Activated CD8-positive, alpha-beta memory T cell treated with anti-CD3 and anti-CD28 coated beads, Interleukin-2, amount 10 ng/mL, durations not matched to agents 7 days and 5 days (primary cell): ENCODE results near the gene PPP1R27. TPM values are rescaled to one million over a fixed set of nuclear protein-coding genes. Genes with fewer than 3 reads are reported as not detected.
A peak's percentile ranks its signal among the peaks of the same experiment; 100 is the strongest.
"Not testable (repeated sequence)": the region's sequence is repeated elsewhere in the genome, so short reads cannot be mapped to it uniquely, and the experiment has no call there.

Experiments used
- ATAC-seq: fragments of 150-1000 bp; cut with Tn5 transposase; one replicate; pipeline ENCODE4 v1.10.0; 2021; ENCODE audit warnings: moderate library complexity
- CTCF ChIA-PET: fragments of 350-600 bp; sonication (Branson Sonifier 250); formaldehyde crosslinking; loops from one replicate; lab custom pipeline; 2021; ENCODE audit warnings: antibody characterized with exemption; lab: Charles Lee
- DNase-seq: peaks from one replicate; pipeline ENCODE4 v3.0.0-alpha.2; 2020
- H3K27ac Mint-ChIP-seq: one replicate; pipeline ENCODE4 v1.8.0; 2021; ENCODE audit warnings: mild to moderate bottlenecking, mixed read lengths
- H3K27me3 Mint-ChIP-seq: one replicate; pipeline ENCODE4 v1.8.0; 2021; ENCODE audit warnings: mixed read lengths
- H3K36me3 Mint-ChIP-seq: one replicate; pipeline ENCODE4 v1.8.0; 2021; ENCODE audit warnings: mild to moderate bottlenecking, mixed read lengths
- H3K4me1 Mint-ChIP-seq: one replicate; pipeline ENCODE4 v1.8.0; 2021; ENCODE audit warnings: mixed read lengths
- H3K4me3 Mint-ChIP-seq: one replicate; pipeline ENCODE4 v1.8.0; 2021; ENCODE audit warnings: mild to moderate bottlenecking, moderate library complexity, mixed read lengths
- H3K9me3 Mint-ChIP-seq: one replicate; pipeline ENCODE4 v1.8.0; 2022; ENCODE audit warnings: low read depth, mixed read lengths
- total RNA-seq, 2 experiments: library from RNA; stranded (reverse); gene quantifications; one replicate each; pipeline ENCODE4 v1.2.3, GENCODE V29; 2021

PPP1R27 gene
- total RNA-seq, 2 experiments from 2014 or later: not detected

DNA sequence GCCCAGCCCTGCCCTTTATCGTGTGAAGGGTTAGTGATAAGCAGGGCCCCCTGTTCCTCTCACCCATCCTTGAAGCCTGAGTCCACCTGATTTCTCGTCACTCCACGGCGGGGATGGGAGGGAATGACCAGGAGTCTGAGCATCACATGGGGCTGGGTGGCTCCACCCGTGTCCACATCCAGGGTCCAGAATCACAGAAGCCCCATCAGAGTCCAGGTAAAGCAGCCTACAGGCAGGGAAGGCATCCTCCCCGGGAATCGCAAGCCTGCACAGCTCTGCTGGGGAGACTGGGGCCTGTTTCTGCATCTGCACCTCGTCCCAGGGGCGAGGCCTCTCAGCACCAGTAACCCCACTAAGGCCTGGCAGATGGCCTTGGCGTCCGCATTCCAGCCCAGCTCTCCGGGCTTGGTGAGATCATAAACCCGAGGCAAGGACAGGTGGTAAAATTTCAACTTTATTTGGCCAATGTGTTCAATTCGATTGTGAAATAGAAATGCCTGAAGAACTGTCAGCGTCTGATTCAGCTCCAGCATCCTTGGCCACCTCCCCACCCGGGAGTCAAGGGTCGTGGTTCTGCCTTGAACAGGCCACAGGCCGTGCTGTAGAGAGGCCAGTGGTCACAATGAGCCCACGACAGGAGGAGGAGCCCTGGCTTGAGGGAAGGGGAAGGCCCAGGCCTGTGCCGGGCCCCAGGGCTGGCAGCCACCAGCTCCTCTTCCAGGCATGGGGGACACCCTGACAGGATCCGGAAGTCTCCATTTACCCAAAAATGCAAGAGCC is 8.1 kb upstream of the PPP1R27 start:
- no peak for ATAC-seq
- H3K27ac Mint-ChIP-seq: no peak overlapping the region
- CTCF ChIA-PET: interaction anchor here (2.0 kb wide), 1 partner anchor 9 kb away, joined by 5 read pairs; the partner anchor contains the start of gene MCRIP1

DNA sequence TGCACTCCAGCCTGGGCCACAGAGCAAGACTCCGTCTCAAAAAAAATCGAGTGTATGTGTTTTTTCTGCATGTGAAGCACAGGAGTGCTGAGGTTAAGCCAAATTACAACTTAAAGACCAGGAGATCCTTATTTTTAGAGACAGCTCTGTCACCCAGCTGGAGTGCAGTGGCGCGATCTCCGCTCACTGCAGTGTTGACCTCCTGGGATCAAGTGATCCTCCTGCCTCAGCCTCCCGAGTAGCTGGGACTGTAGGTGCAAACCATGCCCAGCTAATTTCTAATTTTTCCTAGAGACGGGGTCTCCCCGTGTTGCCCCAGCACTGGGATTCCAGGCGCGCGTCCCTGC is 7.5 kb upstream of the PPP1R27 start:
- no peak overlapping the region for H3K27ac Mint-ChIP-seq
- CTCF ChIA-PET: no interaction called here
- no peak for ATAC-seq

More for the DNA sequence above, 8.1 kb upstream of the PPP1R27 start:
- H3K9me3 Mint-ChIP-seq: no peaks in the 10 kb centered on the region
- peaks cover 22% of the 10 kb centered on the region for H3K36me3 Mint-ChIP-seq
- DNase-seq: no peak
- no peak overlapping the region for H3K4me3 Mint-ChIP-seq
- H3K4me1 Mint-ChIP-seq: no peaks in the 10 kb centered on the region
- no peaks in the 10 kb centered on the region for H3K27me3 Mint-ChIP-seq

DNA sequence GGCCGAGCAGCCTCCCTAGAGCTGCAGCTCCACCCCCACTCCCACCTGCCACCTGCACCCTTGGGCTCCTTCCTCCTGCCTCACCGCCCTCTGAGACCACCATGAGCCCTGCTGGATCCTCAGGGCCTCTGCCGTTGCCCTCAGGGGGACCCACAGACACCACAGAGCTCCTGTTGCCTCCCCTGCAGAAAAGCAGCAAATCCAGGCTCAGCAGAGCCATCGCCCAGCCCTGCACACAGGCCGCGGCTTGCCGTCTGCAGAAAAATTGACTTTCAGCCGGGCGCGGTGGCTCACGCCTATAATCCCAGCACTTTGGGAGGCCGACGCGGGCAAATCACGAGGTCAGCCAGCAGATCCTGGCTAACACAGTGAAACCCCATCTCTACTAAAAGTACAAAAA is 7.0 kb upstream of the PPP1R27 start:
- DNase-seq: no peak
- peaks cover 17% of the 10 kb centered on the region for H3K36me3 Mint-ChIP-seq
- CTCF ChIA-PET: no interaction called here
- no peak overlapping the region for H3K27ac Mint-ChIP-seq
- no peaks in the 10 kb centered on the region for H3K27me3 Mint-ChIP-seq
- no peaks in the 10 kb centered on the region for H3K4me1 Mint-ChIP-seq
- no peak for ATAC-seq
- no peaks in the 10 kb centered on the region for H3K9me3 Mint-ChIP-seq
- no peak overlapping the region for H3K4me3 Mint-ChIP-seq

More for the DNA sequence above, 7.5 kb upstream of the PPP1R27 start:
- H3K4me1 Mint-ChIP-seq: no peaks in the 10 kb centered on the region
- no peak for DNase-seq
- H3K4me3 Mint-ChIP-seq: no peak overlapping the region
- H3K27me3 Mint-ChIP-seq: no peaks in the 10 kb centered on the region
- H3K9me3 Mint-ChIP-seq: no peaks in the 10 kb centered on the region
- H3K36me3 Mint-ChIP-seq: peaks cover 21% of the 10 kb centered on the region

DNA sequence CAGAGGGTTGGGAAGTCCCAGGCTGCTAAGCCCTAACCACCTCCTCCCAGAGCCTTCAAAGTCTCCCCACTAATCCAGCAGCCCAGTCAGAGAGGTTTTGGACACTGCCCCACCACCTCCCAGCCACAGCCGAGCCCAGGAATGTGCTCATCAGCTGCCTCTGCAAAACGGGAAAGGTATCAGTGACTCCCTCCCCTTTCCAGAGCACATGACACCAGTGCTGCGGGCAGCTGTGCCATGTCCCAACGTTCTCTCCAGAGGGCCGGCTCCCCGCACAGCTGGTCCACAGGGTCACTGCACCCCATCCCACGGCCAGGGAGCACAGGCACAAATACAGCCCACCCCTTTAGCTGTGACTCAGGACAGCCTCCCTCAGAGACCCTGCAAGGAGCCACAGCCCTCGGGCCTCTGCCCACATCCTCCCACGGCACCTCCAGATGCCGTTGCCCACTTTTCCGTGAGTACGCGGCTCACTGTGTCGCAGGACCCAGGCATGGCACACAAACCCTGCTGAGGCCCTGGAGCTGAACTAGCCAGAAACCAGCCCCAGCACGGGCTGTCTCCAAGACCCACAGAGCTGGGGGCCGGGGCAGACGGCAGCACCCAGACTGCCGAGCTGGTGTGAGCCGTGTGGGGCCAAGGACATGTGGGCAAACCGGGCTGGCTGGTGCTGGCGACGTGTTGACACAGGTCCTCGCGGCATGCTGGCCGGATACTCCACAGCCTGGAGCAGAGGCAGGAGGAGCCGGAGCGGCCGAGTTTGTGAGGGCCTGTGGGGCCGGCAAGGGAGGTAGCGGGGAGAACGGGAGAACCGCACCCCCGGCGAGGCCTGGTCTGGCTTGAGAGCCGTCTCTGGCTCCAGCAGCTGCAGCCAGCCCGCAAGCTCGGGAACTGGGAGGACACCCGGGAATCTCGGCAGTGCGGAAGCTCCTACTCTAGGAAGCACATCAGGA is 6.3 kb upstream of the PPP1R27 start:
- CTCF ChIA-PET: no interaction called here
- Mint-ChIP-seq H3K27ac (no peak overlapping the region), H3K9me3 (no peaks in the 10 kb centered on the region), H3K4me3 (no peak overlapping the region), H3K4me1 (no peaks in the 10 kb centered on the region), H3K36me3 (peaks cover 12% of the 10 kb centered on the region), H3K27me3 (no peaks in the 10 kb centered on the region)
- ATAC-seq (no peak), DNase-seq (no peak)

DNA sequence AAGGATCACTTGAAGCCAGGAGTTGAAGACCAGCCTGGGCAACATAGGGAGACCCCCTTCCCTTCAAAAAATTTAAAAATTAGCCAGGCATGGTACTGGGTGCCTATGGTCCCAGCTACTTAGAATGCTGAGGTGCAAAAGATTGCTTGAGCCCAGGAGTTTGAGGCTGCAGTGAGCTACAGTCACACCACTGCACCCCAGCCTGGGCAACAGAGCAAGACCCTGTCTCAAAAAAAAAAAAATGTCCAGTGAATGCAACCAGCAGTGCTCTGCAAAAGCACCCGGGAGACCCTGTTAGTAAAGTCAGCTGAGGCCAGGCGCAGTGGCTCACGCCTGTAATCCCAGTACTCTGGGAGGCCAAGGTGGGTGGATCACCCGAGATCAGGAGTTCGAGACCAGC is 5.2 kb upstream of the PPP1R27 start:
- not testable (repeated sequence) for H3K27me3 Mint-ChIP-seq, H3K4me3 Mint-ChIP-seq, ATAC-seq, H3K4me1 Mint-ChIP-seq, DNase-seq, H3K9me3 Mint-ChIP-seq, H3K36me3 Mint-ChIP-seq, H3K27ac Mint-ChIP-seq
- CTCF ChIA-PET: interaction anchor here (0.6 kb wide), 1 partner anchor 31 kb away, joined by 3 read pairs; no protein-coding TSS in a partner anchor

DNA sequence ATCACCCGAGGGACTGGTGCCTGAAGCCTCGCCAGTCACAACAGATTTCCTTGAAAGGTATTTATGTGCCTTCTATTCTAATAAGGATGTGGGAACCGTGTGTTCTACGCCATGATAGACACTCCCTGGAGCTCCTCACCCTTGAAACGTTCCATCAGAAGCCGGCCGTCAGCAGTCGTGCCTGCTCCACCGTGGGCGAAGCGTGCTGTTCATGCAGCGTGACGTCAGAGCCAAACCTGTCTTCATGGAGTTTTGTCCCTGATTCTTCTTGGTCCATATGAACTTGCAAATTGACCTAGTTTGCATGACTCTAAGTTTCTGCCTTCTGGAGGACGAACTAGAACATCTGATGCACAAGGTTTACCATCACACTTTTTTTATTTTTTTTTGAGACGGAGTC is 4.5 kb upstream of the PPP1R27 start:
- no peaks in the 10 kb centered on the region for H3K27me3 Mint-ChIP-seq
- DNase-seq (no peak), ATAC-seq (no peak)
- H3K4me1 Mint-ChIP-seq: no peaks in the 10 kb centered on the region
- H3K36me3 Mint-ChIP-seq: peaks cover 4% of the 10 kb centered on the region
- H3K4me3 Mint-ChIP-seq: no peak overlapping the region
- no peaks in the 10 kb centered on the region for H3K9me3 Mint-ChIP-seq
- CTCF ChIA-PET: no interaction called here
- no peak overlapping the region for H3K27ac Mint-ChIP-seq

DNA sequence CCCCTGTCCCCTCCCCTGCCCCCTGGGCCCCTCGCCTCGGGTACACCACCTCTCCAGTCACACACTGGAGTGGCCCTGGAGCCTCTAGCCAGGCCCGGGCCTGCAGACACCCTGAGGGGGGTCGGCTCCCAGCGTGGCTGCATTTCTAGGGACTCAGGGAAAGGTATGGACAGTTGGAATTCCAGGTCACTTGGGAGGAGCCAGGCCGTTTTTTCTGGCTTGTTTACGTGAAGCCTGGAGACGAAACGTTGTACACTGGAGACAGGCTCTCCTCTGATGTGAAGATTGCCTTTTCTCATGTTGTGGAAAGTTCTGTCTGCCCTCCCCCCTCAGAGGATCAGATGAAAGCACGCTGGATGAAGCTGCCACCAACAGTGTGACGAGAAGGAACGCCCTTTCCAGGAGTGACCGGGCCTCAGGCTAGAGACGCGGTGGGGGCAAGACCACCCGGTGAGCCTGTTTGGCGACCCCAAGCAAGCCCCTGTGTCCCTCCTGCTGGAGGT is 4.0 kb upstream of the PPP1R27 start:
- CTCF ChIA-PET: no interaction called here
- peaks cover 2% of the 10 kb centered on the region for H3K4me1 Mint-ChIP-seq
- H3K27ac Mint-ChIP-seq: no peak overlapping the region
- H3K9me3 Mint-ChIP-seq: no peaks in the 10 kb centered on the region
- DNase-seq (no peak), ATAC-seq (no peak)
- H3K36me3 Mint-ChIP-seq: peaks cover 4% of the 10 kb centered on the region
- H3K4me3 Mint-ChIP-seq: no peak overlapping the region
- no peaks in the 10 kb centered on the region for H3K27me3 Mint-ChIP-seq

DNA sequence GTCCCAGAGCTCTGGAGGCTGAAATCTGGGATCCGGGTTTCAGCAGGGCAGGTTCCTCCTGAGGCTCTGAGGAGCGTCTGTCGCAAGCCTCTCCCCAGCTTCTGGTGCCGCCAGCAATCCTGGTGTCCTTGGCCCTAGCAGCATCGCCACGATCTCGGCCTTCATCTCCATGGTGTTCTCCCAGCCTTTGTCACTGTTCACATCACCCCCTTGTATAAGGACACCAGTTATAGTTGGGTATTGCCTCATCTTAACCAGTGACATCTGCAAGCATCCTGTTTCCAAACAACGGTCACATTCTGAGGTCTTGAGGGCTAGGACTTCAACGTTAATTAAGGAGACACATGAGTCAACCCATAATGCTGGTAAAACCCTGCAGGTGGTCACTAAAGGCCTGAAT is 2.8 kb upstream of the PPP1R27 start:
- DNase-seq (no peak), ATAC-seq (no peak)
- Mint-ChIP-seq H3K36me3 (no peaks in the 10 kb centered on the region), H3K9me3 (no peaks in the 10 kb centered on the region), H3K27me3 (no peaks in the 10 kb centered on the region), H3K4me1 (peaks cover 4% of the 10 kb centered on the region), H3K4me3 (no peak overlapping the region), H3K27ac (no peak overlapping the region)
- CTCF ChIA-PET: interaction anchor here (0.6 to 0.9 kb wide), 3 partner anchors 11 to 286 kb away, joined by 3 read pairs; no protein-coding TSS in a partner anchor

DNA sequence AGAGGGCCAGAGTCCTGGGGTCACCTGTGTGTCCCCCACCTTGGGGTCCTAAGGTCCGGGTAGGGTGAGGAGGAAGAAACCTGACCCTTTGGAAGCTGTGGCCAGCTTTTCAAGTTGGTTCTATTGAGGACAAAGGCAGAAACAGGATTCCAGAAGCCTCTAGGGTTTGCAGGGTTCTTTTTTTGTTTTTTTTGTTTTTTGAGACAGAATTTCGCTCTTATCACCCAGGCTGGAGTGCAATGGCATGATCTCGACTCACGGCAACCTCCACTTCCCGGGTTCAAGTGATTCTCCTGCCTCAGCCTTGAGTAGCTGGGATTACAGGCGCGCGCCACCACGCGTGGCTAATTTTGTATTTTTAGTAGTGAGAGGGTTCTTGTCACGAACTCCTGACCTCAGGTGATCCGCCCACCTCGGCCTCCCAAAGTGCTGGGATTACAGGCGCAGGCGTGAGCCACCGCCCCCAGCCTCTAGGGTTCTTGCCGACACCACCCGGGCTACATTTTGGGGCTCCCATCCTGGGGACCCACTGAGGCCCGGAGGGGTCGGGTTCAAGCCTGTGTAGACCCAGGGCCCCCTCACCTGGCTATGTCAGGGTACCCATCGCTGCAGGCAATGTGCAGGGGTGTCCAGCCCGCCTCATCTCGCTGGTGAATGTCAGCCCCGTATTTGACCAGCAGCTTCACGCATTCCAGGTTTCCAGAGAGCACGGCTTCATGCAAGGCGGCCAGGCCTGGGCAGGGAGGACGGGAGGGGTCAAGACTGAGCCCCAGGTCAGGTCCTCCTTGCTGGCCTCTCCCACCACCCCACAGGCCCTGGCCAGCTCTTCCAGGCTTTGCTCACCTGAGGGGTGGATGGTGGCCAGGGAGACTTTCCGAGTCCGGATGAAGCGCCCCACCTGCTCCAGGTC is 674 bp downstream of the PPP1R27 start:
- Mint-ChIP-seq H3K4me1 (peaks cover 20% of the 10 kb centered on the region), H3K27ac (peak overlapping the region; percentile 77), H3K9me3 (no peaks in the 10 kb centered on the region), H3K36me3 (no peaks in the 10 kb centered on the region), H3K27me3 (no peaks in the 10 kb centered on the region), H3K4me3 (peak overlapping the region; percentile 75)
- no peak for DNase-seq
- no peak for ATAC-seq
- CTCF ChIA-PET: interaction anchor here (1.0 to 1.3 kb wide), 2 partner anchors 10 to 159 kb away, joined by 3 to 5 read pairs; no protein-coding TSS in a partner anchor

DNA sequence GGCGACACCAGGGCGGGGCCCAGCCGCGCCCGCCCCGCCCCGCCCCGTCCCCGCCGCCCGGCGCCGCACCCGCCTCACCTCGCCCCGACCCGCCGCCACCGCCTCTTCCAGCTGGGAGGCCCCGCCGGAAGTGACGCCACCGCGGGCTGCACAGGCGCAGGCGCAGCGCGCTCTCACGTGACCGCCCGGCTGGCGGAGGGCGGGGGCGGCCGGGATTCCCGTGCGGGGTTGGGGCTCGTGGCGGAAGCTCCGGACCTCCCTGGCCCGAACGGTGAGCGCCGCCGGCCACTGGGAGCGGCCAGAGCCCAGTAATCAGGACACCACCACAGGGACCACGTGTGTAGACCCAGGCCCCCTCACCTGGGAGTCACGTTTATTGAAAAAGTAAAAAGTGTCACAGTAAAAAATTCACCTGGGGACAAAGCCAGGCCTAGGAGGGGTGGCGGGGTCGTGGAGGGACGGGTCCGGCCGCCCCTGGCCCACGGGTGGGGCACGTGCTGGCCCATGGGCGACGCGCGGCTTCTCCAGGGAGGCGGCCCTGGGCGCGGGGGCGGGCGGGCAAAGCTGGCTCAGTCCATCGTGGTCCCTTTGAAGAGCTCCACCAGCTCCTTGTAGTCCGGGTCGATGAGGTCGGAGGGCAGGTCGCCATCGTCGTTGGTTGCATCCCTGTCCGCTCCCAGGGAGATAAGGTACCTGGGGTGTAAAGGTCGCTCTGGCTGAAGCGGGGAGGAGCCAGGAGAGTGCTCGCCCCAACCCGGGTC is 1.5 kb downstream of the PPP1R27 start, which contains the start of gene MCRIP1:
Gene MCRIP1 (minus strand): TSS at position 132 of the 761 bp plus-strand sequence. CDS start 8,785 bp downstream, outside the sequence.
- no peaks in the 10 kb centered on the region for H3K36me3 Mint-ChIP-seq
- H3K27me3 Mint-ChIP-seq: no peaks in the 10 kb centered on the region
- peak; percentile 1 for ATAC-seq
- CTCF ChIA-PET: interaction anchor here (1.0 to 1.3 kb wide), 3 partner anchors 10 to 158 kb away, joined by 3 to 5 read pairs (median 5); no protein-coding TSS in a partner anchor
- DNase-seq: peak; percentile 96
- H3K4me3 Mint-ChIP-seq: peak within 1 kb of the TSS; percentile 84
- no peaks in the 10 kb centered on the region for H3K9me3 Mint-ChIP-seq
- H3K27ac Mint-ChIP-seq: peak within 1 kb of the TSS; percentile 90
- peaks cover 21% of the 10 kb centered on the region for H3K4me1 Mint-ChIP-seq

DNA sequence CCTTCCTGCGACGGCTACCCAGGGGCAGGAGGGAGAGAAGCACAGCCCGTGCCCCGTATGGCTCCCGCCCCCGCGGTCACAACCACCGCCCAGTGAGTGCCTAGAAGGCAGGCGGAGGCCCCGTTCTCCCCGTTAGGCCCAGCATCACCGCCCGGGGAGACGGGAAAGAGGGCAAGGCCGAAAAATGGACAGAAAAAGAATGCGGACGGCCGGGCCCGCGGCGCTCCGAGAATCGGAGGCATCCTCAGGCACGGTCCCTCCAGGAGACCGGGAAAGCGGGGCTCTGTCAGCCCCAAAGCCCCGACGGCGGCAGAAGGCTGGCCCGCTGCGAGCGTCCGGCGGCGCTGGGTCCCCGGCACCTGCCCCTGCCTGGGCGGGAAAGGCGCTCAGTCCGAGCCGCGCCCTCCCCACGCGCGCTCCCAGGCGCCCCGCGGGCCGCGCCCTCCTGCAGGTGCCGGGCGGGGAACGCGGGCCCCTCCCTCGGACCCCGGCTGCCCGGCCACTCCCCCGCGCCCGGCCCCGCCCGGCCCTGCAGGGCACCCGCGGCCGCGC is 2.2 kb downstream of the PPP1R27 start:
- DNase-seq: peak; percentile 68
- H3K36me3 Mint-ChIP-seq: no peaks in the 10 kb centered on the region
- H3K4me1 Mint-ChIP-seq: peaks cover 22% of the 10 kb centered on the region
- H3K9me3 Mint-ChIP-seq: no peaks in the 10 kb centered on the region
- peak; percentile 77 for ATAC-seq
- CTCF ChIA-PET: interaction anchor here (1.3 to 2.2 kb wide), 2 partner anchors 27 to 98 kb away, joined by 5 to 9 read pairs; no protein-coding TSS in a partner anchor
- H3K27ac Mint-ChIP-seq: peak overlapping the region; percentile 90
- no peaks in the 10 kb centered on the region for H3K27me3 Mint-ChIP-seq
- peak overlapping the region; percentile 84 for H3K4me3 Mint-ChIP-seq
